Inflammatory macrophage (primary cell): ENCODE results near the gene MEGF8.

Experiments used
- DNase-seq, 2 donors: peaks; one replicate each; pipeline ENCODE4 v3.0.0-alpha.2; 2020 to 2022

The MEGF8 gene

DNA sequence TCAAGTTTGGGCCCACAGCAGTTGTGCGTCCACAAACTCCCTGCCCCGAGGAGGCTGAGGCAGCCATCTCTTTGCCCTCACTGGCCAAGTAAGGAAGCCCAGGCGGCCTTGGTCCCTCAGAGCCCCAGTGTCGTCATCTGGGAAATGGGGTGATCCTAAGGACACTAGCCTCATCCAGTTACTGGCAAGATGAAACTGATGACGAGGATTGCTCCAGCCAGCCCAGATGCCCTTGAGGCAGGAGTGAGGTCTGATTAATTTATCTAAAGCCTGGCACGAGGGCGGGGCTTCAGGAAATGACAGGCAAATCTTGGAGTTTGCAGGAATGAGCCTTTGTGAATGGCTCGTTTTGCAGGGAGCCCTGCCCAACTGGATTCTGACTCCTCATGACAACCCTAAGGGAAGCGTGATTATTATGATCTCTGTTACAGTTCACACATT lies 96.2 kb downstream of the MEGF8 start:
- DNase-seq = no peak

DNA sequence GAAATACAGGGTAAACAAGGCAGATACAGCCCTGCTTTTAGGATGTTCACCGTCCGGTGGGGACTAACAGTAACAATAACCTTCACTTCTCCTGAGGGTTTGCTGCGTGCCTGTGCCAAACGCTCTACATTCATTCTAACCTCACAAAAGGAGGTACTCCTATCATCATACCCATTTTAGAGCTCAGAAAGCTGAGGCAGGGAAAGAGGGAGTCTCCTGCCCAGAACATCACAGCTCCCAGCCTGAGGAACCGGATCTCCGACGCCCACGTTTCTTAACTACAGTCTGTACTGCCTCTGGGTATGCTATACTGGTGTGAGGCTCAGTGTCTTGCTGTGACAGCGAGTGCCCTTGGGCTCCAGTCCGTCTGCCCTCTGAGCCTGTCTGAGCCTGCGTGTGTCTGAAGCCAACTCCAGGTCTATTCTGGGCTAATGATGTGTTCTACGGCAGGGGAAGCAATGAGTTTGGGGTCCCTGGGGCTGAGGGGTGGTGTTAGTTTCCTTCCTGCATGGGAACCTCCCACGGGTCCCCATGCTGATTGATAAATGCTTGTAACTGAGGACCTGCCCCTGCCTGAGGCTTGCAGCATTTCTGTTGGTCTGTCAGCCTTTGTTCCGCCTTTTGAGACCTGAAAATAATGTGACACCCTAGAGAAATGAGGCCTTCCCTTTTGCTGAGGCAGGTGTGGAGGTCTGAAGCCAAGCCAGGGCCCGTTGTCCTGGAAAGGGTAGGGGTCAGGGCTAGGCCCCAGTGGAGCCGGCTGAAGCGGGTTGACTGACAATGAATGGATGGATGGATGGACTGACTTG lies 96.9 kb downstream of the MEGF8 start:
- DNase-seq = no peak

DNA sequence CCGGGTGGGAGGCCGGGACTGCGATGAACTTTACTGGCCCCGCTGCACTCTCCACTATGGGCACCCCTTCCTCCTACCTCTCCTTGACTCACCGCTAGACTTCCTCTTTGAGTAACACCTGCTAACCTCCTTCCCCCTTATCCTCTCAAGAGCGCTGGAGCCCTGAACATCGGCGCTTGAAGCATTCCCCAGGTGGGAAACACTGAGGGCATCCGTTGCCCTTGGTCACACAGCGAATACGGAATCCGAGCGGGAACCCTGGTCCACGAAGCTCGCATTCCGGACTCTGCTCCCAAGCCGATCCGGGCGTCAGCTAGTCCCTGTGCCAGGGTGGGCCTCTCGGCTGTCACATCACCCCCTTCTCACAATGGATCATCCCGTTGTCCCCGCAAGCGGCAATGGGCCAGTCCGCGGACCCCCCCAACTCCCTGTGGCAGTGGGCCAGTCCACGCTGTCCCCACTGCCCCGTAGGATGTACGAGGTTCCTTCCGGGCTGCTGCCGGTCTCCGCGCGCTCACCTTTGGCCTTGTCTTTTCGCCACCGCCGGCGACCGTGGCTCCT lies 97.5 kb downstream of the MEGF8 start:
- DNase-seq = no peak

DNA sequence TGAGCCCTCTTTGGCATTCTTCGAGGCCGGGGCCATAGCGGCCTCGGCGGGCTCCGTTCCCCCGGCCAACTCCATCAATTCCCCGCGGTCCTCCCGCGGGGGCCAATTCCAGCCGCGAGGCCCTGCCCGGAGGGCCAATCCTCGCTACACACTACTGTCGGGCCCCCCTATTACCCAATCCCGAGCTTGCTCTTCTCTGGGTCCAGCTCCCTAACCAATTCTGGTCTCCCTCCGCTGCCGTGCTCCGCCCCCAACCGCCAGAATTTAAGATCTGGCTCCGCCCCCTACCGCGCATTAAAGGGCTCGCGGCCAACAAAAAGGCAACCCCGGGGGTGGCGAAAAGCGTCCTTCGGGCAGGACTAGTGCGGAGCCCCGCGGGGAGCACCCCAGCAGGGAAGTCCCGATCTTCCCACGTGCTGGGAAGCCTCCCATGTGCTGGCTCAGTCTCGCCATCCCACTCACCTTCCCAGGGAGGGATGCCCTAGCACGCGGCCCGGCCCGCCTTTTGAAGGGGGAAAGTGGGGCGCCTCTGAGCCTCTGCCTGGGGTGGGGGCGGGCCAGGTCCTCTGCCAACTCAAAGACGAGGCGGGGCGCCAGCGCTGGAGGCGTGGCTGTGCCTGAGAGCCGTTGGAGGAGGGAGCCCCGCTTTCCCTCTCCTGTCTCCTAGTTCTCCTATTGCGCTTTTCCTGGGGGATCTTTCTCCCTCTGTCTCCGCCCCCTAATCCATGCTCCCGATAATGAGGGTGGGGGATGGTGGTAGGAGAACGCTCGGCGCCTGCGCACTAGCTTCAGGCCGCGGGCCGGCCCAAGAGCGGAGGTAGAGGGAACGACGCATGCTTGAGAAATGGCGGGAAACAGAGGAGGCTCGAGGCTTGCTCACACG lies 98.3 kb downstream of the MEGF8 start:
- peak; percentile 70 for DNase-seq

DNA sequence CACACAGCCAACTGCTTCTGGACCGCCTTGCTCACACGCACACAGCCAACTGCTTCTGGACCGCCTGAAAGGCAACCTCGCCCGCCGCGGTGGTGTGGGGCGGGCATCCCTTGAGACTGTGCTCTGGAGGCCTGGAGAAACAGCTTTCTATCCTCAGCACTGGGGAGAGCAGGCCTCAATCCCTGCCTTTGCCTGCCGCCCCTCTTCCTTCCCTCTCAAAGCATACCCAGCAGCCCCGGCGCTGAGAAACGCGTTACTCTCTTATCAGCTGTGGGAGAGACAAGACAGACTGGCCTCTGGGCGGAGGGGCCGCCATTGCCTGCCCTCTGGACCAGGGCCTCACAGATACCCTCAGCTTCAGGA lies 98.9 kb downstream of the MEGF8 start:
- no peak for DNase-seq

DNA sequence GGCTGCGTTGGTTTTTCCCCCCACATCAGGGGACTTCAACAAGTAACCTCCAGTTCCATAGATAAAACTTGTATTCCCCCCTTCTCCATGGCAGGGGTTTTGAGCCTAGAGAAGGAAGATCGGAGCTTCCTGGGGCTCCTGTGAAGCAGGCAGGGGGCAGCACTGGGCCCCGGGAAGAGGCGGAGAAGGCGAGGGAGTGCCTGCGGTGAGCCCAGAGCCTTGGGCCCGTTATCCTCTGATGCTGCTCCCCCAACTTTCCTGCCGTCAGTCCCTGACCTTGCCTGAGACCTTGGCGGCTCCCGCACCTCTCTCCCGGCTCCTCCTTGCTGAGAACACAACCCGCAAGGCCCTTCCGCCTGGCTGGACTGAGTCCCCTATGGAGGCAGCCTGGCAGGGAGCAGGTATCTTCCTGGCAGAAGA lies 99.3 kb downstream of the MEGF8 start:
- DNase-seq = no peak

DNA sequence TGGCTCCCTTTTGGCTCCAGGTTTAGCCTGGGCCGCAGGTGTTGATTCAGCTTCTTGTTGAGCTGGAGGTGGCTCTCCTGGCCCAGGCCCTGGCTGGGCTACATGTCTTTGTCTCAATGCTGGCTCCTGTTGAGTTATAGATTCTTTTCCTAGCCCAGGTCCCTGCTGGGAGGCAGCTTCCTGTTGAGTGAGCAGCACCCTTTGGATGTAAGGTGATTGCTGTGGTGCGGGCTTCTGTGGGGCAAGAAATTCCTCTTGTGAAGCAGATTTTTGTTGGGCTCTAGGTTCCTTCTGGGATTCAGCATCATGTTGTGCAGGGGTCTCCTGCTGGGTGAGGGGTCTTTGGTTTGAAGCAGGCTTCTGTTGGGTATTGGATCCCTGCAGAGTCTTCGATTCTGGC lies 101.2 kb downstream of the MEGF8 start:
- no peak for DNase-seq

DNA sequence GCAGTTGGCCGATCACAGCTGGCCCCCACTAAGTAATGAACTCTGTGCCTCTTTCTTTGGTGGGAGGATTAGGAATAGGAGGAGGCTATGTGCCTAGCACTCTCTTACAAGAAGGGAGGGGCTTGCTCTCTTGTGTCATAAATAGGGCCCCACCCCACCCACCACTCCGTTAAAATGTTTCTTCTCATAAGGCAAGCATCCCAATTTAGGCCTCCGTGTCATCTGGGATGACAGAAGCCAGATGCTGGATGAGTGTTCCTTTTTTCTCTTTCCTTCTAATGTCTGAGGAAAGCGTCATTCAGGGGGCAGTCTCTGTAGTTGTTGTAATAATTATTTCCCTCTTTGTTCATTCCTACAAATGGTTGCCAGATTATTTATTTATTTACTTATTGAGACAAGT lies 101.9 kb downstream of the MEGF8 start, which contains the start of gene LIPE:
LIPE (minus strand) TSS at position 76 of the 400 bp plus-strand sequence. CDS start 239 bp downstream, outside the sequence.
- peak in 1 of 2 donors; percentile 15 for DNase-seq
